Glomerular visceral epithelial cell (primary cell): Measurements from ENCODE around the gene XPNPEP1.

Experiments used
- DNase-seq: peaks from one replicate; pipeline ENCODE4 v3.0.0-alpha.2; 2016; ENCODE audit errors: extremely low spot score

XPNPEP1 gene

DNA sequence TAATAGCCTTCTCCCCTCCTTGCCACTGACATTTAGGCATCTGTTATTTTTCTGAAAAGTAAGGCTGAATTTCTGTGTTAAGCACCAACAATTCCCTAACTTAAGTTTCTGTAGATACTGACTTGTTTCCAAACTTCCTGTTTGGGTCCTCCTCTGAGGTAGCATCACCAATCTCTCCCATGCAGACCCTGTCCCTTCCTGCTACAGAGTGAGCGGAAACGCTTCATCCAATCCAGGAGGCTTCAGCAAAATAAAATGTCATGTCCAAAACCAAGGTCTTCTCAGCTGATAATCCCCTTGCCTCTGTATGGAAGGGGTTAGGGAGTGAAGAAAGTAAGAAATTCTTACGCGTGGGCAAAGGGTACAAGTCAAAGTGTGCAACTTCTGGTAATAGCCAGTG is 29.9 kb downstream of the XPNPEP1 start:
- no peak for DNase-seq

GRCh38 chr10:109892931-109893330 is 30.4 kb downstream of the XPNPEP1 start:
- no peak for DNase-seq

DNA sequence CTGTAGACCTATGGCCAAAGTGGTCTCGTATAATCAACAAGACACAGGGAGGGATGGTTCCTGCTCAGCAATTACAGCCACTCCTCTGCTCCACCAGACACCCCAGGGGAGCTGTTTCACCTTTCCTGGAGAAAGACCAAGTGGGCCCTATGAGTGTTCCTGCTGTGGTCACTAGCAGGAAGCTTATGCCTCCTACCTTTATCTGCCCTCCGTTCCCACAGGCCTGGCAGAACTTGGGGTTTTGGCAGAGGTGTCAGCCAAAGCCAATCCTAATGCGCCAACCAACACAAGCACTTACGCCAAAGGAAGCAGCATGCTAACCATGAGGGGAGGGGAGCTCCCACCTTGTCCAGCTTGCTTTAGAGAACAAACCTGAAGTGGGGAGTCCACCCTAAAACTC is 31.2 kb downstream of the XPNPEP1 start:
- peak; percentile 18 for DNase-seq

DNA sequence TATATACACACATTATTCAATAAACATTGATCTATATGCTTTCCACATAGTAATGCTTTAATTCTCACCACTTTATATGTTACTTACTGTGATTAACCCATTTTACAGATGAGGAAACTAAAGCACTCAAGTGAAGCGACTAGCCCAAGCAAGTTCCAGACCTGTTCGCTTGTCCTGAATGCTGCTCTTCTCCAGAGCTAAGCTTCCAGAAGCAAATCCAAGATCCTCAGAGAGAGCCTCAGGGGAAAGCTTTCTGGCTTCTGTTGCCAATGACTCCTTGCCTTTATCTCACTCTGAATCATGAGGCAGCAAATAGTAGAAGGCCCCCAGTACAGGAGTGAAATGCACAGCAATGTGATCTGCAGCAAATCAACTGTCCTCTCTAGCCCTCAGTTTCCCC is 32.2 kb downstream of the XPNPEP1 start:
- no peak for DNase-seq

DNA sequence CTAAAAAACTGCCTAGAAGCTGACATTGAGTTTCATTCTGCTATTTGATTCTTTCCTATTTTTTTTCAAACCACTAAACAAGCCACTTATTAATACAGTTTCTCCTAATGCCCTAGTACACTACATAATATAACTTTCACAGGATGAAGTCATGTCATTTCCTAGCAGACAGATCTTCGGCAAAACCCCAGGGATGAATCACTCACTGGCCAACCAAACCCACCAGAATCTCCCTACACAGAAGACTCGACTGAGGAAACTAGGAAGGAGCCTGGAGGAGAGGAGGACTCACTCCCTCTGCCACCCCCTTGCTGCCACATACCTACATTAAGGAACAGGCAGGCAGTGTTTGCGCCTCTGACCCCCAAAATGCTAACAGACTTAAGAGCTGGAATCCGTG is 33.4 kb downstream of the XPNPEP1 start:
- DNase-seq: peak; percentile 87

DNA sequence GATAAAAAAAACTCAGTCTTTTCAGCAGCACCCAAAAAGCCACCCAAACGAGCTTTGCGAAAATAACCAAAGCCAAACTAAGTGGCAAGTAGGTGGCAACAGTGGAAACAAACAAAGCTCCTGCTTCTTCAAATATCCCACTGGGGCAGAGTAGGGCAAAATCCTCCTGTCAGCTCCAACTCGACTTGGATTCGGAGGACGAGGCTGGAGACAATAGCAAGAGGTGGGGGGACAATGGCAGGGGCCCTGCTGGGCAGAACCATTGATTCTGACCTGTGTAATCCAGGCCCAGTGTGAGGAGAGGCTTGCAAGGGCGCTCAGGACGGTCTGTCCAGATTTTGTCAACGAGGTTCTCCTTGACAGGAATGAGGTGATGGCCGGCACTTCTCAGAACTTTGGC is 35.5 kb downstream of the XPNPEP1 start:
- no peak for DNase-seq

DNA sequence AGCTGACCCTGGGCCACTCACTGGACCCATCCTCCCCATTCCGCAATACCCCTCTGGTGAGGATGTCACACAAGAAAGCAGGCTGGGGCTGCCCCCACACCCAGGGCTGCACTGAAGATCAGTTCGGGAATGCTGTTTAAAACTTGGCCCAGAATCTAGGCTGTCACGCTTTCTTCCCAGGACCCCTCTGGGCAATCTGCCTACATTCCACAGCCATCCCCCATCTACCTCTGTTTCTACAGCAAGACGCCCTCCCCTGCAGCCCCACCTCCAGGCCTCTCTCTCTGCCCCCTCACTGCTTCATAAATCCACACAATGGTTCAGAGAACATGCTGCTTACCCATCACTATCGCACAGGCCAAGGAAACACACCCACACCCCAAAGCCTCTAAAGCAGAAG is 36.1 kb downstream of the XPNPEP1 start:
- peak; percentile 66 for DNase-seq

GRCh38 chr10:109886781-109887140 is 36.5 kb downstream of the XPNPEP1 start:
- peak; percentile 34 for DNase-seq

DNA sequence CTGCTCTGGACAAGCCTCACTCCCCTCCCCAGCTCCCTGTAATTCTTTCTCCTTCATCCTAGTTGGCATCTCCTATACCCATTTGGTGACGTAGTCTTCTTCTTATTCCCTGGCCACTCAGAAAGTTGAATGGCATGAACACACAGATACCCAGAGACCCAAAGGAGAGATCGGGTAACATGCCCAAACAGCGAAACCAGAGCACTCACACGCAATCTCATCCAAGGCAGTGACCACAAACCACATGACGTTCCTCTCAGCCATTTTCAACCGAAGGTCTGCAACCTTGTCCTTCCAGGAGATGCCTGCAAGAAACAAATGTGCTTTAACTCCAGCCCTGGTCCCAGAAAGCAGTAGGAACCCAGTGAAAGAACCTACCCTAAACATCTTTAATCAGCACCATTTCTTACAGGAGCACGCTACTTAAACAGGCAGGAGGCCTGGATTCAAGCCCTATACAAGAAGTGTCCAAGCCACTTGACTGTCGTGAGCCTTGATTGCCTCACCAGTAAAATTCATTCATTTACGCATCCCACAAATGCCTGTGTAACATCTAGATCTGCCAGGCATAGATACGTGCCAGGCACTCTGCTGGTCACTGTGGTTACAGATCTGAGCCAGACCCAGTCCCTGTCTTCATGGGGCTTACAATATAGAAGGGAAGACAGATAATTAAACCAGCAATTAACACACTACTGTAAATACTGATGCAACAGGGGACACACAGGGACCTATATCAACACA is 37.1 kb downstream of the XPNPEP1 start:
- DNase-seq: no peak

DNA sequence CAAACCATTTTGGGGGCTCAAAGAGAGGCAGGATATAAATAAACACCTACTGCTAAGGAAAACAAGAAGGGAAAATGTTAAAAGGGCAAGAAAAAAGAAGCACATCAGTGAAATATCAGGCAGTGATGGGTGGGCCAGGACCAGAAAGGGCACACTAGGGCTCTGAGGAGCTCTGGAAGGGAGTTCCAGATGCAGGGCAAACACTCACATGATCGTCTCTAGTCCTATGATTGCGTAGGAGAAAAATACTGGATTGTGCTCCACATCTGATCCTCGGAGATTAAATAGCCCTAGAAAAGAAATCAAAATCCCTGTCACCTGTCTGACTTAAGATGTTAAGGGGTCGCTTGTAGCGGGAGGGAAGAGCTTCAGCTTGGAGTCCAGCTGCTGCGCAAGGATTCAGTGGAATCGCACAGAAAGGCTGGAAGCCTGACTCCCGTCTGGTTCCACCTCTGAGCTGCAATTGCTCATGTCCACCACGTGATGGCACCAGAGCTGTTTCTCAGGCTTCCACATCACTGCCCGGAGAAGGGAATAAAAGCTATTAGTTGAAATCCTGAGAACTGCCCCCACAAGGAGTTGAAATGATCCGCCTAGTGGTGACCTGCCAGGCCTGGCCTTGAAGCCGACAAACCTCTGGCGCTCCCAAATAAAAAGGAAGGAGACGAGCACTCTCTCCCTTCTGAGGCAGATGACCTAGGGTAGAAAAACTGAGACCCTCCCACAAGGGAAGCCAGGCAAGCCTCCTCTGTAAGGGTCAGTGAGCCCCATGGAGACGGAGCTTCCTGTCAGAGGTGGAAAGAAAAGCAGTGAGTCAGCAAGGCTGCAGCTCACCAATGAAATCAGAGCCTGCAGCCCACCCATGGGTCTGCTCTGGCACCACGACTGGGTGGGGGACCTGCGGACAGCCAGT is 39.2 kb downstream of the XPNPEP1 start:
- DNase-seq: peak; percentile 91

DNA sequence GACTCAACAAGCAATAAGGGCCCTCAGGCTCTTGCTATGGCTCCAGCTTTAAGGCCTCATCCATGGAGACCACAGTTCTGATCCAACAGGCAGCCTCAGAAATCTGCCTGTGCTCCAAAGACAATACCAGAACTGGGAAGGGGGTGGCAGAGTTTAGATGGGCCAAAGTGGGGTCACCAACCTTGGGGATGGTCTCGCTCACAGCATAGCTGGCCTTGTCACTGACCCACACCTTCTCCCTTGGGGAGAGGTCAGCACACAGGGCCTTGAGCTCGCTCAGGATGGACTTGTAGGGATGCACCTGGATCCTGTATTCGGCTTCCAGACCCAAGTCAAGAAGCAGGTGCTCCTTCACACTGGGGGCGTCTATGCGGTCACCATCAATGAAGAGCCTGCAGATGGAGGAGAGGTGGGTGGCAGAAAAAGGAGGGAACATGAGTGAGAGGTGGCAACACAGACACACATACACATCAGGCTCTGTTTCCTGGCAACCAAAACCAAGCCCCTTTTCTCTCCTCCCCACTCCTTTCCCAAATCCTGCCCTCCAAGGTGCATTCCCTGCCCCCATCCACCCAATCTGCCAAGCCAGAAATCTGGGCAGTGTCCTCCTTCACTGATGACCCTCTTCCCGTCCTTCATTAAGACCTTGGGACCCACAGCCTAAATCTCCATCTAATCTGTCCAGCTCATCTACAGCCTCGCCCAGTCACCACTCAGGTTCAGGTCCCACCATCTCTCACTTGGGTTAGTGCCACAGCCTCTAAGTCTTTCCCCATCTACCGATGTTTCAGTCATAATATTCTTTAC is 40.9 kb downstream of the XPNPEP1 start:
- DNase-seq: no peak

DNA sequence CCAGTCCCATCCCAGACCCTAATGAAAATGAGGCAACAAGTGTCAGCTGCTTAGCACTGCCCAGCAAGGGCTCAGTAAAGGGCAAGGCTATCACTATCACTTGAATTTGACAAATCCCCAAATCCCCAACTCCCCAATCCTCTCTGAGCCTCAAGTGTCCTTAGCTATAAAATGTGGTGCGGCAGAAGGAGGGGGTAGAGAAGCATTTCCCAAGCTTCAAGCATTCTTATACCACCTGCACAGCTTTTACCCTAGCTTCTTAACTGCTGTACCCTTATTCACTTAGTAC is 41.6 kb downstream of the XPNPEP1 start:
- DNase-seq: no peak

DNA sequence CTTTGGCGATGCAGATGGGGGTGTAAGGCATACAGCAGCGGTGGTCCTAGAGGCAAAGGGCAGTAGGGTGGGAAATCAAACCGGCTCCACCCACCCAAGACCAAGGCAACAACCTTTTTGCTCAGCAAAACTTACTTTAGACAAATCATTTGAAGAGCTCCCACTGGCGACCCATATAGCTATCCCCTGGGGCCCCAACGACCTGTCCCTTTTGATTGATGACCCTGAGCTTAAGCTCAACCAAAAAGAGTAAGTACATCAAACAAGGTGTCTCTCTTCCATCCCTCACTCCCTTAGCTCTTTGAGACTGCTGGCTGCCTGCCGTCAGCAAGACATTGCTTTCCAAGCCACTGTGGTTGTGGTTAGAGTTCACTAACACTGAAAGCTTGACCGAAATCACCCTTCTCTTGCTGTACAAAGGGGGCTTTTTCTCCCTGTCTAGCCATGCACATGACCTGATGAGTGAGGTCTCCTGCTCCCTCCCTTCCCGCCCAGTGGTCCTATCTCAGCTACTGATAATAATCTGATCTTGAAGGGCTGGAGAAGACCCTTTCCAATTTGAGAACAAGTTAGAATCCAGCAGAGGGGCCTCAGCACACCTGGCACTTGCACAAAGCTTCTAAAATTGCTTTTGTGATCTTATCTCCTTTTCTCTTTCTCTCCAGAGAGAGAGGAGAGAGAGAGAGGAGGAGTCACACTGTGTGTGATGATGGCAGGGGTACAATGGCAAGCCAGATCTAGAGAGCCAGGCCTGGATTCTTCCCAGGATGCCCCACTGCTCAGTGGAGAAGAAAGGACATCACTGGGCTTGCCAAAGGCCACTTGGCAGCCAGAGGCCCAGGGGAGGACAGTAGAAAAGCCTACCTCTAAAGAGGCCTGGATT is 42.2 kb downstream of the XPNPEP1 start:
- no peak for DNase-seq

- no peak for DNase-seq
Observed at GRCh38 chr10:109877546-109877945, 45.8 kb downstream of the XPNPEP1 start.

DNA sequence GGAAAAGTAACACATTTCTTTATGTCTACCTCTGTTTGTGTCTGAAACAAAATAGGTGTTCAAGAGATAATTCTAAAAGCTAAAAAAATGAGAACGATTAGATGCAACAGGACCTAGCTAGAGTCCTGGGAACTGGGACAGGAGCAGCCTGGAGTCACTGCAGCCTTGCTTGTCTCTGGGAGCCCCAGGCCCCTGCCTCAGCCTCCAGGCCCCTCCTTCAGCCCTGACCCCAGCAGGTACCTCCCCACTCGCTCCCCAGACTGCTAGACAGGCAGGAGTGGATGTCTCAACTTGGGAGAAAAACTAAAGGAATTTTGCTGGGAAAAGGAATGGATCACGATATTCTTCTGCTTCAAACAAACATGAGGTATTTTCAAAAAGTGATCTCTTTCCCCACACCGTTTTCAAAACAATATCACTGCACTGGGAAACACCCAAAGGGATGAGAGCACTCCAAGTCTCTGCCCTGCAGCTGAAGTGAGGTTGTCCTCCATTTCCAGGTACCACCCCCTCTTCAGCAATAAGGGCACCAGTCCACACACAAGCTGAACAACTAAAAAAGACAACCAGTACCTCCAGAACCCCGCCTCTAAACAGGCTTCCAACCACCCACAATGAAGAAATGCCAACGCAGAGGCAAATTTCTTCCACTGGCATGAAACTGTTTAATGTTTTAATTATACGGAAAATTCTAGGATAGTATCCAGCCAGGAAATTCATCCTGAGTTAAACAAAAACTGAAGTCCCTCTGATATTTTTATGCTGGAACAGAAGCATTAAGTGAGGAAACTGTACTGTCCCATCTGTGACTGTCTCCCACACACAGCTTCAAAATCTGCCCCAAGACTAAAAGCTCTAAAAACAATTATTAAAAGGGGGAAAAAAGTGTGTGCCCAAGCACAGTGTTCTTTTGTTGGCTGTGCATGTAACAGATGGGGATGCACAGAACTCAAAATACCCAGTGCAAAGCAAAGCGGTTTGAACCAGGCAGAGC is 47.2 kb downstream of the XPNPEP1 start:
- DNase-seq: no peak

DNA sequence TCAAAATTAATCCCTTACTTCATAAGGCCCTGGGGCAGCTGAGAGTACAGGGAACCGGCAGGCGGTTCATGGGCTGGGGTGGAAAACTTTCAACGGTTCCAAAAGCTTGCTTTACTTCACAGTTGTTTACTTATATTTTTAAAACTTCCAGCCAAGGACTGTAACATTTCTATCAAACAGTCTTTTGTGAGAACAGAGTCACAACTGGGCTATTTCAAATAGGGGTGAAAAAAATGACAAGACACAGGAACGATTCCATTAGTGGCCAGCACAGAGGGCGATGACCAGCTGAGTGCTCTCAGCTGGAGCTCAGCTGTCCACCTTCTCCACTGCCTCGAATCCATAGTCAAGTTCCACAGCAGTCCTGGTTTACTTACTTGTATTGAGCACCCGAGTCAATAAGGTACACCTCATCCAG is 48.2 kb downstream of the XPNPEP1 start:
- no peak for DNase-seq

DNA sequence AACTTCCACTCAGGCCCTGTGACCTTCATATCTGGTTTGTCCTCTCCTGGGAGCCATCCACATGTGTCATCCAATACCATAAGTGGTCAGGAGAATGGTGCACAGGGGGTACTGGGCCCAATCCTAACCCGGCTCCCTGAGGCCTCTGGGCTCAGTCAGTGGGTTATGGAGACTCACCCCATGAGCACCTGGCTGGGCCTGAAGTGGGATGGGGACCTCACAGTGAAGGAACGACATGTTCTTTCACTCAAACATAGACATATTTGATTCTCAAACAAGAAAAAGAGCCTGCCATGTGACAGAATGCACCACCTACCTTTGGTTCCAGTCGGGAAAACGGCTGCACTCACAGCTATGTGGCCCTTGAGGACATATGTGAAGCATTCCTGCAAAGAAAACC is 51.8 kb downstream of the XPNPEP1 start:
- DNase-seq: no peak

DNA sequence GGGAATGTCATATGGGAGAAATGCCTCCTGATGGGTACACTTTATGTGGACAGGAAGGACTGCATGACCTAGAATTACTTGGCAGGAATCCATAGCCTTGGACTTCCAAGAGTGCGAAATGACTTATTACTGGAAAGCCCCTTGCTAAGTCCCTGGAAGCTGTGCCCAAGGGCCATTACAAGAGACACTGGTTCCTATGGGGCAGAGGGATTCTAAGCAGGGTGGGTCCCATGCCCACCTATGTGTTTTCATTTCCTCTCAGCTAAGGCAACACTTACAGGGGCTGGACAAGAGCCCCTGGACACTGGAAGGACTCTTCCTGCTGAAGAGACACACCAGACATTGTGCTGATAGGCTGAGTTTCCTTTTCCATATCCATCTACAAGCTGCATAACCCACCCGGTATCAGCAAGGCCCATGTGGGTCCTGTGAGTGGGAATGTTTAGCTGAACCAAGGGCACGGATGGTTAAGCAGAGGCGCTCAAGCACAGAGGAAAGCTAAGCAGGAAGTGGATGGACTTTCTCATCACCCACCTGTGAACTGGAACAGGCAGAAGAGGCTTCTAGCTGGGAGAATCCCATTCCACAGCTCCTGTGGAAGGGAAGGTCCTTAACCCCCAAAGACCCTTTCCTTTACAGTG is 56.2 kb downstream of the XPNPEP1 start:
- DNase-seq: peak; percentile 70

- no peak for DNase-seq
Observed at GRCh38 chr10:109866168-109866994, 56.9 kb downstream of the XPNPEP1 start.
